Mammary epithelial cell (primary cell): ENCODE measurements around the gene DNAH3.

Experiments used
- EZH2 ChIP-seq: IDR thresholded peaks from 2 replicates; pipeline ENCODE4 v1.6.1; 2012; ENCODE audit warnings: low read length, inconsistent platforms, borderline replicate concordance
- TF ChIP-seq, protein P1 (sequence below), 2 donors: IDR thresholded peaks in 1 of 2; conservative IDR thresholded peaks in 1 of 2; 2 replicates each; pipeline ENCODE4 v1.5.1; 2011 to 2012; ENCODE audit warnings: inconsistent platforms in 2 of 2, low read length in 2 of 2, mild to moderate bottlenecking in 2 of 2, control low read depth in 1 of 2, low read depth in 1 of 2; ENCODE audit not compliant: insufficient read depth in 1 of 2; ENCODE audit errors: extremely low read depth in 1 of 2

DNA sequence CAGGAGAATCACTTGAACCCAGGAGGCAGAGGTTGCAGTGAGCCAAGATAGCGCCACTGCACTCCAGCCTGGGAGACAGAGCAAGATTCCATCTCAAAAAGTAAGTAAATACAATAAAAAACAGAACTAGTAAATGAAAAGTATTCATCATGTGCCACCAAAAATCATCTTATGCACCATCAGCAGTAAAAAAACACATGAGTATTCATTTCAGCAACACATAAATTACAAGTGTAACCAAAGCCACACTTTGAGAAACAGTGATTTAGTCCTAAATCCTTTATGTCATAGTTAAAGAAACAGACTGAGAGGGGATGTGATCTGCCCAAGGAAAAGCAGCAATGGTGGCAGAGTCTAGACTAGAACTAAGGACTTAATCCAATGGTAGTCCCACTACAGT is 263.4 kb downstream of the DNAH3 start:
- TF ChIP-seq, protein P1, sequence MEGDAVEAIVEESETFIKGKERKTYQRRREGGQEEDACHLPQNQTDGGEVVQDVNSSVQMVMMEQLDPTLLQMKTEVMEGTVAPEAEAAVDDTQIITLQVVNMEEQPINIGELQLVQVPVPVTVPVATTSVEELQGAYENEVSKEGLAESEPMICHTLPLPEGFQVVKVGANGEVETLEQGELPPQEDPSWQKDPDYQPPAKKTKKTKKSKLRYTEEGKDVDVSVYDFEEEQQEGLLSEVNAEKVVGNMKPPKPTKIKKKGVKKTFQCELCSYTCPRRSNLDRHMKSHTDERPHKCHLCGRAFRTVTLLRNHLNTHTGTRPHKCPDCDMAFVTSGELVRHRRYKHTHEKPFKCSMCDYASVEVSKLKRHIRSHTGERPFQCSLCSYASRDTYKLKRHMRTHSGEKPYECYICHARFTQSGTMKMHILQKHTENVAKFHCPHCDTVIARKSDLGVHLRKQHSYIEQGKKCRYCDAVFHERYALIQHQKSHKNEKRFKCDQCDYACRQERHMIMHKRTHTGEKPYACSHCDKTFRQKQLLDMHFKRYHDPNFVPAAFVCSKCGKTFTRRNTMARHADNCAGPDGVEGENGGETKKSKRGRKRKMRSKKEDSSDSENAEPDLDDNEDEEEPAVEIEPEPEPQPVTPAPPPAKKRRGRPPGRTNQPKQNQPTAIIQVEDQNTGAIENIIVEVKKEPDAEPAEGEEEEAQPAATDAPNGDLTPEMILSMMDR (conservative IDR thresholded peaks at IDR 0.05 in 1 of 2, IDR thresholded peaks at IDR 0.05 in 1 of 2; ENCODE audit: extremely low read depth in 1 of 2, insufficient read depth in 1 of 2, low read depth in 1 of 2, low read length in 2 of 2): no peak
- no peak for TF ChIP-seq EZH2
